Measurements from ENCODE around the gene ADM2. TPM values are rescaled to one million over a fixed set of nuclear protein-coding genes. Genes with fewer than 3 reads are reported as not detected.

ADM2 gene
- total and polyA plus RNA-seq, 2 of the 13 experiments (the other 11 are each of a cell fraction or from before 2014, with no cell fraction given): 1.2 to 3.0 TPM

DNA sequence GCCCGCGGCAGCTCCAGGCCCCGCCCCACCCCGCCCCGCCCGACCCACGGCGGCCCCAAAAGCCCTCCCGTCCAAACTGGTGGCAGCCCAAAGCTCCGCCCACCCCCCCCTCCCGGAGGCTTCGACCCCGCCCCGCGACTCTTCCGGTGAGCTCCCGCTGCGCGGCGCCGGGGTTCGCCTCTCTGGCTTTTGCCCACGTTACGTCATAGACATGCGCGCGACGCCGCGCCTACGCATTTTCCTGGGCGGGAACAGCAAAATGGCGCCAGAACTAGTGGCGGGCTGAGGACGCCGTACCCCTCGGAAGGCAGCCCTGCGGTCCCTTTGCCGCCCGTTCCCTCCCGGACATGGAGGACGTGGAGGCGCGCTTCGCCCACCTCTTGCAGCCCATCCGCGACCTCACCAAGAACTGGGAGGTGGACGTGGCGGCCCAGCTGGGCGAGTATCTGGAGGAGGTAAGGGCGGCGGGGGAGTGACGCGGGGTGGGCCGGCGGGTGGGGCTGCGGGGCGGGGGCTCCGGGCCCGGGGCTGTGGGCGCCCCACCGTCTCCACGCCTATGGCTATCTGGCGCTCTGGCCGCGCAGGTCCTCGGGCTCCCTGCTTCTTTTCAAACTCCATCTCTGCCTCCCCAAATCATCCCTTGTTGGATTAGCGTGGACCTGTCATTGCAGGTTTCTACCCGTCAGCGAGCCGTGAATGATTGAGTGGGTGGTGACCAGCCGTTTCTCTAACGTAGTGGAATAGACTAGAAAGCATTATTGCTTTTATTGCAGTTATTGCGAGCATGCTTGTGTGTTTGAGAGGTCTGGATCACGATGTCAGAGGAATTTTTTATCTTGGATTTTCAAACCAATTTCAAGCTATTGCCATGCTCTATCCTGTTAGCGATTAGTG is 26.9 kb downstream of the ADM2 start, which contains the start of gene NCAPH2 (continued):
- TF ChIP-seq, protein P1, sequence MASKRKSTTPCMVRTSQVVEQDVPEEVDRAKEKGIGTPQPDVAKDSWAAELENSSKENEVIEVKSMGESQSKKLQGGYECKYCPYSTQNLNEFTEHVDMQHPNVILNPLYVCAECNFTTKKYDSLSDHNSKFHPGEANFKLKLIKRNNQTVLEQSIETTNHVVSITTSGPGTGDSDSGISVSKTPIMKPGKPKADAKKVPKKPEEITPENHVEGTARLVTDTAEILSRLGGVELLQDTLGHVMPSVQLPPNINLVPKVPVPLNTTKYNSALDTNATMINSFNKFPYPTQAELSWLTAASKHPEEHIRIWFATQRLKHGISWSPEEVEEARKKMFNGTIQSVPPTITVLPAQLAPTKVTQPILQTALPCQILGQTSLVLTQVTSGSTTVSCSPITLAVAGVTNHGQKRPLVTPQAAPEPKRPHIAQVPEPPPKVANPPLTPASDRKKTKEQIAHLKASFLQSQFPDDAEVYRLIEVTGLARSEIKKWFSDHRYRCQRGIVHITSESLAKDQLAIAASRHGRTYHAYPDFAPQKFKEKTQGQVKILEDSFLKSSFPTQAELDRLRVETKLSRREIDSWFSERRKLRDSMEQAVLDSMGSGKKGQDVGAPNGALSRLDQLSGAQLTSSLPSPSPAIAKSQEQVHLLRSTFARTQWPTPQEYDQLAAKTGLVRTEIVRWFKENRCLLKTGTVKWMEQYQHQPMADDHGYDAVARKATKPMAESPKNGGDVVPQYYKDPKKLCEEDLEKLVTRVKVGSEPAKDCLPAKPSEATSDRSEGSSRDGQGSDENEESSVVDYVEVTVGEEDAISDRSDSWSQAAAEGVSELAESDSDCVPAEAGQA (IDR thresholded peaks at IDR 0.05; ENCODE audit: low read depth): peak; percentile 96
- TF ChIP-seq, protein P1 (CRISPR knock-in tag; IDR thresholded peaks at IDR 0.05; ENCODE audit: borderline replicate concordance): no peak
- TF ChIP-seq, protein P2, sequence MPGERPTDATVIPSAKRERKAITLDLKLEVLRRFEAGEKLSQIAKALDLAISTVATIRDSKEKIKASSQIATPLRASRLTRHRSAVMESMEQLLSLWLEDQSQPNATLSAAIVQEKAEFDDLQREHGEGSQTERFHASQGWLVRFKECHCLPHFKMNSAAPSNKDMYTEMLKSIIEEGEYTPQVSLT (CRISPR knock-in tag; IDR thresholded peaks at IDR 0.05; ENCODE audit: borderline replicate concordance, low read depth): no peak
- no peak for TF ChIP-seq MTF1 (CRISPR knock-in tag; IDR thresholded peaks at IDR 0.05)
- TF ChIP-seq TBP (CRISPR knock-in tag; IDR thresholded peaks at IDR 0.05): no peak
- TF ChIP-seq FOXK1 (CRISPR knock-in tag; IDR thresholded peaks at IDR 0.05; ENCODE audit: borderline replicate concordance, low read depth): peak; percentile 83; the same call in 1 of the 2 replicates
- TF ChIP-seq, protein P3, sequence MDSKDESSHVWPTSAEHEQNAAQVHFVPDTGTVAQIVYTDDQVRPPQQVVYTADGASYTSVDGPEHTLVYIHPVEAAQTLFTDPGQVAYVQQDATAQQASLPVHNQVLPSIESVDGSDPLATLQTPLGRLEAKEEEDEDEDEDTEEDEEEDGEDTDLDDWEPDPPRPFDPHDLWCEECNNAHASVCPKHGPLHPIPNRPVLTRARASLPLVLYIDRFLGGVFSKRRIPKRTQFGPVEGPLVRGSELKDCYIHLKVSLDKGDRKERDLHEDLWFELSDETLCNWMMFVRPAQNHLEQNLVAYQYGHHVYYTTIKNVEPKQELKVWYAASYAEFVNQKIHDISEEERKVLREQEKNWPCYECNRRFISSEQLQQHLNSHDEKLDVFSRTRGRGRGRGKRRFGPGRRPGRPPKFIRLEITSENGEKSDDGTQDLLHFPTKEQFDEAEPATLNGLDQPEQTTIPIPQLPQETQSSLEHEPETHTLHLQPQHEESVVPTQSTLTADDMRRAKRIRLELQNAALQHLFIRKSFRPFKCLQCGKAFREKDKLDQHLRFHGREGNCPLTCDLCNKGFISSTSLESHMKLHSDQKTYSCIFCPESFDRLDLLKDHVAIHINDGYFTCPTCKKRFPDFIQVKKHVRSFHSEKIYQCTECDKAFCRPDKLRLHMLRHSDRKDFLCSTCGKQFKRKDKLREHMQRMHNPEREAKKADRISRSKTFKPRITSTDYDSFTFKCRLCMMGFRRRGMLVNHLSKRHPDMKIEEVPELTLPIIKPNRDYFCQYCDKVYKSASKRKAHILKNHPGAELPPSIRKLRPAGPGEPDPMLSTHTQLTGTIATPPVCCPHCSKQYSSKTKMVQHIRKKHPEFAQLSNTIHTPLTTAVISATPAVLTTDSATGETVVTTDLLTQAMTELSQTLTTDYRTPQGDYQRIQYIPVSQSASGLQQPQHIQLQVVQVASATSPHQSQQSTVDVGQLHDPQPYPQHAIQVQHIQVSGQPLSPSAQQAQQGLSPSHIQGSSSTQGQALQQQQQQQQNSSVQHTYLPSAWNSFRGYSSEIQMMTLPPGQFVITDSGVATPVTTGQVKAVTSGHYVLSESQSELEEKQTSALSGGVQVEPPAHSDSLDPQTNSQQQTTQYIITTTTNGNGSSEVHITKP (CRISPR knock-in tag; IDR thresholded peaks at IDR 0.05; ENCODE audit: low read depth): no peak
- TF ChIP-seq SAFB2 (CRISPR knock-in tag; IDR thresholded peaks at IDR 0.05; ENCODE audit: borderline replicate concordance, low read depth): no peak
- TF ChIP-seq, protein P4, sequence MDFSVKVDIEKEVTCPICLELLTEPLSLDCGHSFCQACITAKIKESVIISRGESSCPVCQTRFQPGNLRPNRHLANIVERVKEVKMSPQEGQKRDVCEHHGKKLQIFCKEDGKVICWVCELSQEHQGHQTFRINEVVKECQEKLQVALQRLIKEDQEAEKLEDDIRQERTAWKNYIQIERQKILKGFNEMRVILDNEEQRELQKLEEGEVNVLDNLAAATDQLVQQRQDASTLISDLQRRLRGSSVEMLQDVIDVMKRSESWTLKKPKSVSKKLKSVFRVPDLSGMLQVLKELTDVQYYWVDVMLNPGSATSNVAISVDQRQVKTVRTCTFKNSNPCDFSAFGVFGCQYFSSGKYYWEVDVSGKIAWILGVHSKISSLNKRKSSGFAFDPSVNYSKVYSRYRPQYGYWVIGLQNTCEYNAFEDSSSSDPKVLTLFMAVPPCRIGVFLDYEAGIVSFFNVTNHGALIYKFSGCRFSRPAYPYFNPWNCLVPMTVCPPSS (IDR thresholded peaks at IDR 0.05): no peak
- peak; percentile 91 for TF ChIP-seq PHF20 (CRISPR knock-in tag; IDR thresholded peaks at IDR 0.05)
- peak; percentile 70; the same call in 1 of the 2 replicates for TF ChIP-seq MXD4 (CRISPR knock-in tag; IDR thresholded peaks at IDR 0.05)
- no peak for TF ChIP-seq ZNF34 (CRISPR knock-in tag; IDR thresholded peaks at IDR 0.05; ENCODE audit: borderline replicate concordance)
- no peak for TF ChIP-seq ZFAT (CRISPR knock-in tag; conservative IDR thresholded peaks at IDR 0.05)
- no peak for TF ChIP-seq ZNF644 (CRISPR knock-in tag; IDR thresholded peaks at IDR 0.05; ENCODE audit: low read depth)
- TF ChIP-seq, protein P5, sequence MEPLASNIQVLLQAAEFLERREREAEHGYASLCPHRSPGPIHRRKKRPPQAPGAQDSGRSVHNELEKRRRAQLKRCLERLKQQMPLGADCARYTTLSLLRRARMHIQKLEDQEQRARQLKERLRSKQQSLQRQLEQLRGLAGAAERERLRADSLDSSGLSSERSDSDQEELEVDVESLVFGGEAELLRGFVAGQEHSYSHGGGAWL (CRISPR knock-in tag; IDR thresholded peaks at IDR 0.05): peak; percentile 65; the same call in 1 of the 2 replicates

All from HepG2 (cell line).